Neural progenitor cell (in vitro differentiated cells): ENCODE measurements around the gene ABHD14A.

ENCODE experiments used
- EZH2phosphoT487 ChIP-seq: fragments of 200-600 bp; sonication (generic); IDR thresholded peaks from 2 replicates; pipeline ENCODE4 v1.6.1; 2017; ENCODE audit warnings: antibody characterized with exemption
- TF ChIP-seq, protein P1 (sequence below): fragments of 200-600 bp; sonication (generic); IDR thresholded peaks from 2 replicates; pipeline ENCODE4 v1.5.1; 2017; ENCODE audit warnings: antibody characterized with exemption, mild to moderate bottlenecking

DNA sequence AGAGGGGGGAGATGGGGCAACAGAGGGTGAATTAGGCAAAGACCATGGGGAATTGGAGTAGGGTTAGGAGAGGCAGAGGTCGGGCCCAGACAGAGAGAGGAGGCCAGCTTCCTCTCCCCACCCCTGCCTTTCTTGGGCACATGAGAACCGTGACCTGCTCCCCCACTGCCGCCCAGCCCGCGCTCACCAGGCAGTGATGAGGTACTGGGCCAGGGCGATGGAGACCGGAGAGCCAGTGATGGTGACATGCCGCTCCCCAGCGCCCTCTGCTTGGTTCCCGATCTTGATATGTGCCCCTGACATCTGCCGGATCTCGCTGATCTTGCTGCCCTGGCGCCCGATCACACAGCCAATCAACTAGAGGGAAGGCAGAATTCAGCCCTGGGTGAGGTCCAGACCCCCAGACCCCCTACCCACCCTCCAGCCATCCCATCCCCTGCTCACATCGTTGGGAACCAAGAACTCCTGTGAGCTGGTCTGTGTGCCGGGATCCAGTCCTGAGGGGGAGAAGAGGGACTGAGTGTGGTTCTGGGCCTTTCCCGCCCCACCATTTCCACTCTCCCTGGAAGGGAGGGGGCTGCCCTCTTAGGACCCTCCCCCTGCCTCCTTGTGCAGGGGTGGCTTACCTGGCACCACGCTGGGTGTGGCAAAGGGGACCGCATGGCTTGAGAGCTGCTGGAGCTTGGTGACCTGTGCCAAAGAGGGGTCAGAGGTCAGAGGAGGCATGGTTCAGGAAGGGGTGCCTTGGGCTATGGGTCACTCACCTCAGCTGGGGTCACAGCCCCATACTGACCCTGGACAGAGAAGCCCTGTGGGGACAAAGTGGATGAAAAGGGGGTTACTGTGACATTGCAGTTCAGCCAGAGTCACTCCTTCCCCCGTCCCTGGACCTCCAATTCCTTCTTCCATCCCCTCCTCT lies 16.0 kb upstream of the ABHD14A start:
- TF ChIP-seq, protein P1, sequence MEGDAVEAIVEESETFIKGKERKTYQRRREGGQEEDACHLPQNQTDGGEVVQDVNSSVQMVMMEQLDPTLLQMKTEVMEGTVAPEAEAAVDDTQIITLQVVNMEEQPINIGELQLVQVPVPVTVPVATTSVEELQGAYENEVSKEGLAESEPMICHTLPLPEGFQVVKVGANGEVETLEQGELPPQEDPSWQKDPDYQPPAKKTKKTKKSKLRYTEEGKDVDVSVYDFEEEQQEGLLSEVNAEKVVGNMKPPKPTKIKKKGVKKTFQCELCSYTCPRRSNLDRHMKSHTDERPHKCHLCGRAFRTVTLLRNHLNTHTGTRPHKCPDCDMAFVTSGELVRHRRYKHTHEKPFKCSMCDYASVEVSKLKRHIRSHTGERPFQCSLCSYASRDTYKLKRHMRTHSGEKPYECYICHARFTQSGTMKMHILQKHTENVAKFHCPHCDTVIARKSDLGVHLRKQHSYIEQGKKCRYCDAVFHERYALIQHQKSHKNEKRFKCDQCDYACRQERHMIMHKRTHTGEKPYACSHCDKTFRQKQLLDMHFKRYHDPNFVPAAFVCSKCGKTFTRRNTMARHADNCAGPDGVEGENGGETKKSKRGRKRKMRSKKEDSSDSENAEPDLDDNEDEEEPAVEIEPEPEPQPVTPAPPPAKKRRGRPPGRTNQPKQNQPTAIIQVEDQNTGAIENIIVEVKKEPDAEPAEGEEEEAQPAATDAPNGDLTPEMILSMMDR, result no peak
- TF ChIP-seq EZH2phosphoT487, result no peak
